Uterus (tissue), 4 donors: ENCODE measurements around the gene RASA2. TPM values are rescaled to one million over a fixed set of nuclear protein-coding genes. Genes with fewer than 3 reads are reported as not detected.
"Not testable (repeated sequence)": the region's sequence is repeated elsewhere in the genome, so short reads cannot be mapped to it uniquely, and the experiment has no call there.

ENCODE experiments used
- DNase-seq, 2 donors: peaks; one replicate each; pipeline ENCODE4 v3.0.0-alpha.2; 2019 to 2020
- H3K27ac ChIP-seq, 2 donors: fragments of 200-600 bp; sonication (generic); 1 replicate in 1 of 2; 2 replicates in 1 of 2; pipeline ENCODE4 v1.5.1; 2016 to 2018
- H3K27me3 ChIP-seq, 2 donors: fragments of 200-600 bp; sonication (generic); one replicate each; pipeline ENCODE4 v1.5.1; 2018 to 2019; ENCODE audit warnings: control low read depth in 1 of 2
- H3K36me3 ChIP-seq, 2 donors: fragments of 200-600 bp; sonication (generic); one replicate each; pipeline ENCODE4 v1.5.1; 2019; ENCODE audit warnings: control low read depth in 1 of 2
- H3K4me1 ChIP-seq, 2 donors: fragments of 200-600 bp; sonication (generic); one replicate each; pipeline ENCODE4 v1.5.1; 2018 to 2019; ENCODE audit warnings: control low read depth in 1 of 2
- H3K4me3 ChIP-seq, 2 donors: fragments of 200-600 bp; sonication (generic); 1 replicate in 1 of 2; 2 replicates in 1 of 2; pipeline ENCODE4 v1.5.1; 2018 to 2019; ENCODE audit warnings: mild to moderate bottlenecking in 1 of 2
- H3K9me3 ChIP-seq, 2 donors: fragments of 200-600 bp; sonication (generic); one replicate each; pipeline ENCODE4 v1.5.1; 2019; ENCODE audit warnings: control low read depth in 1 of 2
- POLR2A ChIP-seq, 2 donors: fragments of 450-650 bp; IDR thresholded peaks; one replicate each; pipeline ENCODE4 v1.6.1; 2016; ENCODE audit warnings: antibody characterized with exemption in 2 of 2, mild to moderate bottlenecking in 1 of 2, moderate library complexity in 1 of 2
- intact Hi-C: fragments of 100-400 bp; cut with DNase I; formaldehyde crosslinking; loops from one replicate; pipeline ENCODE4 v1.15.1; 2023; ENCODE audit warnings: low total_unique reads
- total RNA-seq, 4 donors: library from RNA; depleted of rRNA in 3 of 4; stranded (reverse); fragments of >200 nt in 3 of 4; gene quantifications; one replicate each; pipeline versions ENCODE4 v1.1.0 to v1.2.4, GENCODE V29; 2014 to 2023
- TF ChIP-seq, protein P1 (sequence below), 4 experiments: fragments of 200-600 bp in 2 of 4; fragments of 450-650 bp in 2 of 4; sonication (generic) in 2 of 4; IDR thresholded peaks; one replicate each; pipeline ENCODE4 v1.5.1; 2016 to 2019; ENCODE audit warnings: antibody characterized with exemption in 4 of 4, mild to moderate bottlenecking in 2 of 4, moderate library complexity in 1 of 4
- donor health status: DM: yes; HTN: yes; CAD: no.

RASA2 gene
- total RNA-seq, 4 donors from 2014 or later: 11.3 to 49.4 (median 38.7) TPM

DNA sequence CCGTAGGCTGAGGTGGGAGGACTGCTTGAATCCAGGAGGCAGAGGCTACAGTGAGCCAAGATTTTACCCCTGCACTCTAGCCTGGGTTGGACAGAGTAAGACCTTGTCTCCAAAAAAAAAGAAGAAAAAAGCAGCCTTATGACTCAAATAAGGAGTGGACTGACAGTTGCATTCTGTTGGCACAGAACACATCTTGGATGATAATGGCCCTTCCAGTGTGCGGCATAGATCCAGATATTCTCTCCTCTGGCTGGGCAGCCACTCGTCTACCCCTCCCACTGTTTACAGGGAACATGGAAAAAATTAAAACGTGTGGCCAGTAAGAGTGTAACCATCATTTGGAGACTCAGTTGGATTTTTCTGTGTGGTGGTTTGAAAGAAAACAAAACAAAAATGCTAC is 132.6 kb downstream of the RASA2 start:
- intact Hi-C loops: no loop called here
- no peak for DNase-seq
- TF ChIP-seq POLR2A (IDR thresholded peaks at IDR 0.05): no peak
- TF ChIP-seq, protein P1, sequence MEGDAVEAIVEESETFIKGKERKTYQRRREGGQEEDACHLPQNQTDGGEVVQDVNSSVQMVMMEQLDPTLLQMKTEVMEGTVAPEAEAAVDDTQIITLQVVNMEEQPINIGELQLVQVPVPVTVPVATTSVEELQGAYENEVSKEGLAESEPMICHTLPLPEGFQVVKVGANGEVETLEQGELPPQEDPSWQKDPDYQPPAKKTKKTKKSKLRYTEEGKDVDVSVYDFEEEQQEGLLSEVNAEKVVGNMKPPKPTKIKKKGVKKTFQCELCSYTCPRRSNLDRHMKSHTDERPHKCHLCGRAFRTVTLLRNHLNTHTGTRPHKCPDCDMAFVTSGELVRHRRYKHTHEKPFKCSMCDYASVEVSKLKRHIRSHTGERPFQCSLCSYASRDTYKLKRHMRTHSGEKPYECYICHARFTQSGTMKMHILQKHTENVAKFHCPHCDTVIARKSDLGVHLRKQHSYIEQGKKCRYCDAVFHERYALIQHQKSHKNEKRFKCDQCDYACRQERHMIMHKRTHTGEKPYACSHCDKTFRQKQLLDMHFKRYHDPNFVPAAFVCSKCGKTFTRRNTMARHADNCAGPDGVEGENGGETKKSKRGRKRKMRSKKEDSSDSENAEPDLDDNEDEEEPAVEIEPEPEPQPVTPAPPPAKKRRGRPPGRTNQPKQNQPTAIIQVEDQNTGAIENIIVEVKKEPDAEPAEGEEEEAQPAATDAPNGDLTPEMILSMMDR (IDR thresholded peaks at IDR 0.05): no peak
- H3K9me3 ChIP-seq: no peaks in the 10 kb centered on the region
- H3K27me3 ChIP-seq: no peaks in the 10 kb centered on the region
- H3K27ac ChIP-seq: no peak overlapping the region
- H3K4me3 ChIP-seq: no peak overlapping the region
- H3K4me1 ChIP-seq: no peaks in the 10 kb centered on the region
- H3K36me3 ChIP-seq: no peaks in the 10 kb centered on the region

- Histone ChIP-seq H3K9me3 (no peaks in the 10 kb centered on the region), H3K36me3 (no peaks in the 10 kb centered on the region), H3K4me3 (no peak overlapping the region), H3K4me1 (no peaks in the 10 kb centered on the region), H3K27ac (no peak overlapping the region), H3K27me3 (no peaks in the 10 kb centered on the region)
- no peak for DNase-seq
- intact Hi-C loops: no loop called here
- no peak for TF ChIP-seq POLR2A (IDR thresholded peaks at IDR 0.05)
- TF ChIP-seq, protein P1 (IDR thresholded peaks at IDR 0.05): no peak
These were observed 136.9 kb downstream of the RASA2 start for GRCh38 chr3:141623691-141624090.

- intact Hi-C loops: no loop called here
- H3K9me3 ChIP-seq: no peaks in the 10 kb centered on the region
- no peak for TF ChIP-seq POLR2A (IDR thresholded peaks at IDR 0.05)
- TF ChIP-seq, protein P1 (IDR thresholded peaks at IDR 0.05): no peak
- no peaks in the 10 kb centered on the region for H3K36me3 ChIP-seq
- no peaks in the 10 kb centered on the region for H3K4me1 ChIP-seq
- H3K27ac ChIP-seq: no peak overlapping the region
- H3K27me3 ChIP-seq: no peaks in the 10 kb centered on the region
- H3K4me3 ChIP-seq: no peak overlapping the region
- no peak for DNase-seq
These were observed 138.7 kb downstream of the RASA2 start for GRCh38 chr3:141625506-141625905.

DNA sequence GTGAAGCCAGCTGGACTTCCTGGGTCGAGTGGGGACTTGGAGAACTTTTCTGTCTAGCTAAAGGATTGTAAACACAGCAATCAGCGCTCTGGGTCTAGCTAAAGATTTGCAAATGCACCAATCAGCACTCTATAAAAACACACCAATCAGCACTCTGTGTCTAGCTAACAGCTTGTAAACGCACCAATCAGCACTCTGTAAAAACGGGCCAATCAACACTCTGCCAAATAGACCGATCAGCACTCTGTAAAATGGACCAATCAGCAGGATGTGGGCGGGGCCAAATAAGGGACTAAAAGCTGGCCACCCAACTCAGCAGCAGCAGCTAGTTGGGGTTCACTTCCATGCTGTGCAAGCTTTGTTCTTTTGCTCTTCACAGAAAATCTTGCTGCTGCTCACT is 141.5 kb downstream of the RASA2 start:
- H3K27ac ChIP-seq, H3K4me1 ChIP-seq, H3K27me3 ChIP-seq, DNase-seq, H3K4me3 ChIP-seq, intact Hi-C loops, H3K36me3 ChIP-seq, H3K9me3 ChIP-seq: not testable (repeated sequence)

- H3K27me3 ChIP-seq, H3K4me3 ChIP-seq, intact Hi-C loops, H3K4me1 ChIP-seq, DNase-seq, H3K36me3 ChIP-seq, H3K27ac ChIP-seq, H3K9me3 ChIP-seq: not testable (repeated sequence)
These were observed 142.1 kb downstream of the RASA2 start for GRCh38 chr3:141628868-141629441.

DNA sequence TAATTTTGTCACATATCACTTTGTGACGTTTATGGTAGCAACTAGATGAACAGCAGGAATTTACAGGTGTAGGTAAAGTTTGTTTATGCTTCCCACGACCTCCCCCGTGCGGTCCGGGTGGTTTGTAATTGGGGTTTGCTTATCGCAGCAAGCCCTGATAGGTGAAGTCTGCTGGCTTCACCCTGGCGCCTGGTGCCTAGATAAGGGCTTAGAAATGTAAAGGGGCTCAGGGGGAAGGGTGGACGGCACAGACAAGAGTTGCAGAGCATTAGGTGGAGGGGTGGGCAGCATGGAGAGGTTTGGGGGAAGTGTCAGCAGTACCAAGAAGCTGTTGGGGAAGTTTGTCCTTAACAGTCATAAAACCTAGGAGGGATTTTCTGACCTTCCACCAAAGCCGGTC is 143.1 kb downstream of the RASA2 start:
- DNase-seq: no peak
- no peak overlapping the region for H3K4me3 ChIP-seq
- intact Hi-C loops: no loop called here
- H3K27me3 ChIP-seq: no peaks in the 10 kb centered on the region
- no peaks in the 10 kb centered on the region for H3K9me3 ChIP-seq
- no peak overlapping the region for H3K27ac ChIP-seq
- H3K36me3 ChIP-seq: no peaks in the 10 kb centered on the region
- no peaks in the 10 kb centered on the region for H3K4me1 ChIP-seq
- TF ChIP-seq, protein P1 (IDR thresholded peaks at IDR 0.05): no peak
- TF ChIP-seq POLR2A (IDR thresholded peaks at IDR 0.05): no peak
